B cell (primary cell): ENCODE measurements around the gene ARHGAP40. TPM values are rescaled to one million over a fixed set of nuclear protein-coding genes. Genes with fewer than 3 reads are reported as not detected.

Experiments used
- ATAC-seq: fragments of 200-7000 bp; cut with Tn5 transposase; one replicate; pipeline ENCODE4 v1.10.0; 2021; ENCODE audit warnings: low read depth, mild to moderate bottlenecking, moderate number of reproducible peaks, moderate library complexity
- CTCF ChIA-PET: fragments of 350-600 bp; sonication (Branson Sonifier 250); formaldehyde crosslinking; loops from one replicate; lab custom pipeline; 2021; ENCODE audit warnings: antibody characterized with exemption, inconsistent platforms; lab: Charles Lee
- POLR2A ChIA-PET: fragments of 350-600 bp; sonication (Branson Sonifier 250); formaldehyde crosslinking; loops from one replicate; lab custom pipeline; 2021; ENCODE audit warnings: antibody characterized with exemption; lab: Charles Lee
- DNase-seq: peaks from one replicate; pipeline ENCODE4 v3.0.0; 2013
- H2AFZ ChIP-seq: 2 replicates; pipeline ENCODE4 v1.6.1; 2012; ENCODE audit warnings: mild to moderate bottlenecking, low read depth, low read length; ENCODE audit not compliant: insufficient read depth, poor library complexity, severe bottlenecking
- H3K27ac ChIP-seq, 2 donors: 1 replicate in 1 of 2; 2 replicates in 1 of 2; pipeline ENCODE4 v1.5.1; 2012 to 2013; ENCODE audit warnings: low read length in 2 of 2, mild to moderate bottlenecking in 2 of 2, moderate library complexity in 1 of 2
- H3K27me3 ChIP-seq, 4 experiments: fragments of 200-600 bp in 1 of 4; sonication (generic) in 1 of 4; replicated peaks in 1 of 4; 1 replicate in 2 of 4; 2 replicates in 2 of 4; pipeline versions ENCODE4 v1.6.1 to v1.7.0; 2013 to 2016; ENCODE audit warnings: low read length in 3 of 4, mild to moderate bottlenecking in 2 of 4, mixed read lengths in 1 of 4, moderate library complexity in 1 of 4; ENCODE audit not compliant: insufficient read depth in 4 of 4, control insufficient read depth in 3 of 4; ENCODE audit errors: control extremely low read depth in 1 of 4
- H3K36me3 ChIP-seq, 2 experiments: replicated peaks in 1 of 2; 1 replicate in 1 of 2; 2 replicates in 1 of 2; pipeline versions ENCODE4 v1.6.1 to v1.7.1; 2013; ENCODE audit warnings: low read length in 1 of 2; ENCODE audit not compliant: insufficient read depth in 2 of 2, control insufficient read depth in 1 of 2; ENCODE audit errors: control extremely low read depth in 1 of 2, extremely low read depth in 1 of 2
- H3K4me1 ChIP-seq, 2 donors: fragments of 200-600 bp in 1 of 2; sonication (generic) in 1 of 2; 1 replicate in 1 of 2; 2 replicates in 1 of 2; pipeline versions ENCODE4 v1.5.1 to v1.6.1; 2013 to 2017; ENCODE audit warnings: low read length in 2 of 2; ENCODE audit not compliant: control insufficient read depth in 2 of 2, insufficient read depth in 2 of 2
- H3K4me2 ChIP-seq: replicated peaks from 2 replicates; pipeline ENCODE3; 2012; ENCODE audit warnings: mild to moderate bottlenecking, low read depth, low read length; ENCODE audit not compliant: poor library complexity, severe bottlenecking
- H3K4me3 ChIP-seq, 5 experiments: fragments of 200-600 bp in 1 of 5; sonication (generic) in 1 of 5; 1 replicate in 3 of 5; 2 replicates in 2 of 5; pipeline versions ENCODE4 v1.5.1 to v1.7.0; 2011 to 2016; ENCODE audit warnings: low read length in 4 of 5, mild to moderate bottlenecking in 4 of 5, low read depth in 2 of 5, control low read depth in 1 of 5, moderate library complexity in 1 of 5; ENCODE audit not compliant: insufficient read depth in 1 of 5; ENCODE audit errors: control extremely low read depth in 1 of 5, extremely low read depth in 1 of 5
- H3K79me2 ChIP-seq: fragments of 200-600 bp; sonication (generic); one replicate; pipeline ENCODE4 v1.6.0; 2016; ENCODE audit warnings: low read length; ENCODE audit not compliant: control insufficient read depth, insufficient read depth
- H3K9ac ChIP-seq: fragments of 200-600 bp; sonication (generic); 2 replicates; pipeline ENCODE4 v1.6.1; 2017; ENCODE audit warnings: mild to moderate bottlenecking, low read length, moderate library complexity
- H3K9me3 ChIP-seq, 3 donors: one replicate each; pipeline versions ENCODE4 v1.6.1 to v1.7.1; 2013; ENCODE audit warnings: low read length in 2 of 3; ENCODE audit not compliant: control insufficient read depth in 2 of 3, insufficient read depth in 1 of 3; ENCODE audit errors: control extremely low read depth in 1 of 3
- H4K20me1 ChIP-seq: 2 replicates; pipeline ENCODE4 v1.6.0; 2012; ENCODE audit warnings: mild to moderate bottlenecking, low read length; ENCODE audit not compliant: insufficient read depth, control insufficient read depth, poor library complexity, severe bottlenecking
- H3K27ac Mint-ChIP-seq: one replicate; pipeline ENCODE4 v1.8.0; 2021; ENCODE audit warnings: mixed read lengths
- H3K27me3 Mint-ChIP-seq: one replicate; pipeline ENCODE4 v1.8.0; 2021; ENCODE audit warnings: mixed read lengths
- H3K4me1 Mint-ChIP-seq: one replicate; pipeline ENCODE4 v1.8.0; 2021; ENCODE audit warnings: mixed read lengths
- H3K4me3 Mint-ChIP-seq: one replicate; pipeline ENCODE4 v1.8.0; 2021; ENCODE audit warnings: mixed read lengths
- H3K9me3 Mint-ChIP-seq: one replicate; pipeline ENCODE4 v1.8.0; 2022; ENCODE audit warnings: mixed read lengths; ENCODE audit not compliant: insufficient read depth
- CTCF ChIP-seq: fragments of 200-600 bp; IDR thresholded peaks from one replicate; pipeline ENCODE4 v1.8.0; 2022; ENCODE audit warnings: antibody characterized with exemption, mild to moderate bottlenecking
- EZH2 ChIP-seq: IDR thresholded peaks from 2 replicates; pipeline ENCODE4 v1.6.1; 2012; ENCODE audit warnings: borderline replicate concordance, low read depth, mild to moderate bottlenecking, moderate library complexity, low read length; ENCODE audit not compliant: insufficient read depth, poor library complexity, severe bottlenecking
- WGBS: methylation state at CpG from one replicate; pipeline ENCODE4 v1.1.5; 2013; ENCODE audit warnings: missing lambda C conversion rate; ENCODE audit not compliant: insufficient coverage; 5-methylcytosine and 5-hydroxymethylcytosine counted together
- intact Hi-C: fragments of 100-400 bp; cut with micrococcal nuclease; formaldehyde crosslinking; loops from one replicate; pipeline ENCODE4 v1.10.0; 2022
- polyA plus RNA-seq: library from polyadenylated mRNA; depleted of rRNA; stranded (reverse); fragments of >200 nt; gene quantifications from 2 replicates; pipeline ENCODE4 v1.2.3, GENCODE V29; 2012
- total RNA-seq, 2 donors: library from RNA; stranded (reverse); fragments of 120-200 nt in 1 of 2; gene quantifications; 1 replicate in 1 of 2; 2 replicates in 1 of 2; pipeline versions ENCODE4 v1.2.3 to v1.2.4, GENCODE V29; 2013 to 2022

ARHGAP40 gene
- total and polyA plus RNA-seq, 2 donors (not counting 1 experiment from before 2014, with no cell fraction given): not detected

- Mint-ChIP-seq H3K4me3 (no peak overlapping the region), H3K4me1 (no peaks in the 10 kb centered on the region), H3K27me3 (peaks cover 10% of the 10 kb centered on the region), H3K9me3 (no peaks in the 10 kb centered on the region), H3K27ac (no peak overlapping the region)
- no peak overlapping the region for H3K27ac ChIP-seq
- H3K4me2 ChIP-seq: no peak overlapping the region
- H4K20me1 ChIP-seq: no peaks in the 10 kb centered on the region
- intact Hi-C loops: no loop called here
- DNase-seq (no peak), ATAC-seq (no peak)
- H3K79me2 ChIP-seq: no peaks in the 10 kb centered on the region
- no peak for TF ChIP-seq CTCF
- no peak for TF ChIP-seq EZH2
- CTCF ChIA-PET: no interaction called here
- no peaks in the 10 kb centered on the region for H3K4me1 ChIP-seq
- H3K36me3 ChIP-seq: no peaks in the 10 kb centered on the region
- WGBS: 89% methylated on average over 2 of the region's 3 CpGs
- H3K4me3 ChIP-seq: no peak overlapping the region
- H3K9ac ChIP-seq: no peak overlapping the region
- POLR2A ChIA-PET: no interaction called here
- peaks cover 0 to 15% (median 2%) of the 10 kb centered on the region in 4 experiments for H3K27me3 ChIP-seq
- no peaks in the 10 kb centered on the region for H3K9me3 ChIP-seq
- no peak overlapping the region for H2AFZ ChIP-seq
Observed at GRCh38 chr20:38589967-38590675, 11.5 kb upstream of the ARHGAP40 start.

- H3K4me1 Mint-ChIP-seq: no peaks in the 10 kb centered on the region
- no peak overlapping the region for H3K4me3 Mint-ChIP-seq
- no peak overlapping the region for H3K27ac Mint-ChIP-seq
- no peak for DNase-seq
- peaks cover 0 to 10% (median 2%) of the 10 kb centered on the region in 4 experiments for H3K27me3 ChIP-seq
- no peak overlapping the region for H3K4me3 ChIP-seq
- intact Hi-C loops: no loop called here
- no peak overlapping the region for H3K27ac ChIP-seq
- no peak overlapping the region for H2AFZ ChIP-seq
- ChIA-PET CTCF (no interaction called here), POLR2A (no interaction called here)
- H3K9me3 Mint-ChIP-seq: no peaks in the 10 kb centered on the region
- no peaks in the 10 kb centered on the region for H3K79me2 ChIP-seq
- no peaks in the 10 kb centered on the region for H3K9me3 ChIP-seq
- 79% methylated on average over 12 of the region's 18 CpGs for WGBS
- ATAC-seq: no peak
- H3K4me2 ChIP-seq: no peak overlapping the region
- H3K9ac ChIP-seq: no peak overlapping the region
- TF ChIP-seq EZH2 (no peak), CTCF (no peak)
- peaks cover 9% of the 10 kb centered on the region for H3K27me3 Mint-ChIP-seq
- no peaks in the 10 kb centered on the region for H3K36me3 ChIP-seq
- no peaks in the 10 kb centered on the region for H3K4me1 ChIP-seq
- H4K20me1 ChIP-seq: no peaks in the 10 kb centered on the region
Observed at GRCh38 chr20:38590676-38591473, 10.7 kb upstream of the ARHGAP40 start.
